NCI-H1694 (cell line): ENCODE results near the gene DIRAS2.

ENCODE experiments used
- DNase-seq: peaks from one replicate; lab custom pipeline; 2025; lab: John Stamatoyannopoulos, UW

DIRAS2 gene

GRCh38 chr9:90612957-90613356, 29.7 kb downstream of the DIRAS2 start:
- no peak for DNase-seq

- DNase-seq, result no peak
Observed at GRCh38 chr9:90611568-90611967, 31.1 kb downstream of the DIRAS2 start.

- DNase-seq, result no peak
Observed at GRCh38 chr9:90611121-90611520, 31.5 kb downstream of the DIRAS2 start.

GRCh38 chr9:90607701-90608516, 34.7 kb downstream of the DIRAS2 start:
- DNase-seq, result no peak

GRCh38 chr9:90600029-90600428, 42.6 kb downstream of the DIRAS2 start:
- DNase-seq, result no peak

GRCh38 chr9:90598191-90598590, 44.4 kb downstream of the DIRAS2 start:
- no peak for DNase-seq

- no peak for DNase-seq
Observed at GRCh38 chr9:90593646-90594045, 49.0 kb downstream of the DIRAS2 start.

- DNase-seq, result no peak
Observed at GRCh38 chr9:90580576-90580975, 62.0 kb downstream of the DIRAS2 start.

- no peak for DNase-seq
Observed at GRCh38 chr9:90579181-90579580, 63.4 kb downstream of the DIRAS2 start.

GRCh38 chr9:90578126-90578815, 64.4 kb downstream of the DIRAS2 start:
- DNase-seq, result no peak

- DNase-seq, result no peak
Observed at GRCh38 chr9:90569511-90569910, 73.1 kb downstream of the DIRAS2 start.

GRCh38 chr9:90568667-90569066, 74.0 kb downstream of the DIRAS2 start:
- no peak for DNase-seq

- DNase-seq, result no peak
Observed at GRCh38 chr9:90562229-90562628, 80.4 kb downstream of the DIRAS2 start.
